ENCODE measurements around the gene AHNAK.

The AHNAK gene

DNA sequence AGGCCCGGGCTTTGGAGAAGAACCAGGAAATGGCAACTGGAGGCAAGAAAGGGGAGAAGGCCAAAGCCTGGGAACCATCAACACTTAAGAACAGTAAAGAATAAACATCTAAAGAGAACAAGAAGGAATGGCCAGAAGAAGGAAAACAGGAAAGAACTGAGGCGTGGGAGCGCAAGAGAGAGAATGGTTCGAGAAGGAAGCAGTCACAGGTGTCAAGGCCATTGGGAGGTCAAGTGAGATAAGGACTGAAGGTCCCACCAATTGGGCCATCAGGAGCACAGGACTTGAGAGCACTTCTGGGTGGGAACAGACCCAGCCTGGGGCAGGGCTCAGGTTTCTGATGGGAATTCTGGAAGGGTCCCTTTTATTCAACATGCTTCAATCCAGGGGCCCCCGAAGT is 128.5 kb downstream of the AHNAK start:
- DNase-seq: no peak

DNA sequence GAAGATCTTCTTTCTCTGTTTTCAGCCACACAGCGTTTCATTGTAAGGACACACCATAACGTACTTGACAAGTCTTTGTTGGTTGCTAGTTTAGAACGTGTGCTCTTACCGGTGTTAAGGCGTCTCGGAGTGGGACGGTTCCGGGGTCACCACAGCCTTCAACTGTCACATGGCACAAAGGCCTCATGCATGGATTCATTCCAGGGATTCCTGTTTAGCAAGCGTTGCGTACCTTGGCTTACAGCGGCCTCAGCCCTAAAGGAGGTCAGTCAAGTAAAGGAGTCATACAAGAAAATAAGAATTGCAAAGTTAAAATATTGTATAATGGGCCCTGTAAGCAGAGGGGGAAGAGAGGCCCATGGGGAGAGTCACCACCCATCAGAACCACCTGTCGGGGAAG is 130.0 kb downstream of the AHNAK start:
- DNase-seq: no peak

DNA sequence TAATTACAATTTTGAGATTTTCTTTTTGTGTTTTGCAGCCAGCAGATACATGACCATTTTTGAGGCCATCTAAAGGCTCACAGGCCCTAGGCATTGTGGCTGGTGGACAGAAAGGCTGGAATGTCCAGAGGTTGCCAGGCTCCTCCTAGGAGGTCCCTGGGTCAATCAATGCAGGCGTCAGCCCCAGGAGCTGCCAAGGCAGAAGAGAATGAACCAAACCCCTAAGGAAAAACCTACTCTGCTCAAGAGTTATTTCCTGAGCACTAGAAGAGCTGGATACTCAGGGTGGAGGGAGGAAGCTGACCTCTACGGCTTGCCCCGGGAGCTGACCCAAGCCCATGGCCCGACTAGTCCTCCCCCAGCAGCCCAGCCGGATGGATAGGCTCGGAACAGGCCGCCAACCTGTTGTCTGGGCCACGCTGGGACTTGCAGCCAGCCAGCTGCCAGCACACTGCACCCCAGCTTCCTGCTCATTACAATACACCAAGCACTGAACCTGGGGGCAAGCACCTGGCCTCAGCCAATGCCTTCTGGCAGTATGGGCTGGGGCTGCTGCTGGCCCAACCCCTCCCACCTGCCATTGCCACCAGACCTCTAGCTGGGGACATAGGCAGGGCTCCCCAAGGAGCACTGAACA is 133.4 kb downstream of the AHNAK start:
- no peak for DNase-seq

DNA sequence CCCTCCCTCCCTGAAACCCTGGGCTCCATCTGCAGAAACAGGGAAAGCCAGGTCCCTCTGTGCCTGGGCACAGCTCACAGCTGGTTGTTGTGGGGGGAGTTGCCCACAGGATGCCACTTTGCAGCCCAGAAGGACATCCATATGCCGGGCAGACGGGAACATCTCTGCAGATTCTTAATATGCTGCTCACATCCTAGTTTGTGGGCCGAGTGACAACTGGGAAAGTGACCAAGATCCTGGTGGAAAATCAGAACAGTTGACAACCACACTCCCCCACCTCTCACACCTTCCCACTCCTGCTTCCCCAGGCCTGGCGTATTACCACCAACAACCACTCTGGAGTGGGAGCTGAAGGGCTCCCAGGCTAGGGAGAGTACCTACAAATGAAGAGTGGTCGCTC is 135.1 kb downstream of the AHNAK start:
- DNase-seq: peak in 6 of 51 donors; percentile 9 to 42 (median 22)

DNA sequence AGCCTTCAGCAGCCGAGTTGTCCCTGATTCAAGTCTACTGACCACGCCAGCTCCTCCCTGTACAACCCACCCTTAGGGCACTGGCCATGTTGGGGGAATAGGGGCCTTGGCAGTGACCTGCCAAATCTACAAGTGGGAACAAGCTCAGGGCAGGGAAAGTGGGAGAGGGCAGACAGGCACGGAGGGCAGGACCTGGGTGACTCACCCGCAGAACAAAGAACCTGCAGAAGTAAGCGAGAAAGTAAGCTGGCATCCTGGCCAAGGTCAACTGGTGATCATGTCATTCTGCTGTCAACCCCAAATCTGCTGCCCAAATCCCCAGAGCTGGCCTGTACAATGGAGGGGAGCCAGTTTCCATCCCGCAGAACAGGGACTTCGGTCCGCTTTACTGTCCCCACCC is 135.6 kb downstream of the AHNAK start:
- DNase-seq: no peak

DNA sequence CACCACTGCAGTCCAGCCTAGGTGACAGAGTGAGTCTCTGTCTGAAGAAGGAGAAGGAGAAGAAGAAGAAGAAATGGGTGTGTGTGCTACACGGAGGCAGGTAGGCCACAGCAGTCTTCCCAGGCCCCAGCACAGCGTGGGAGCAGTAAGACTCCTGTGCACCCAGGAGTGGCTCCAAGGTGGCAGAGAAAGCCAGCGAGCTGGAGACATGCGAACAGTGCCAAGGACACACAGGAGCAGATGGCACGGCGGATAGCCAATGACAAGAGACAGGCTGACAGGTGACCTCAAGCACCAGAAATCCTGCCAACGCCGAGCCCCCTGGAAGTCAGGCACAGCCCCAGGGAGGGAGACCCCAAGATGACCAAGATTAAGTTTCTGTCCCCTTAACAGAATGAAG is 136.8 kb downstream of the AHNAK start:
- DNase-seq: no peak

DNA sequence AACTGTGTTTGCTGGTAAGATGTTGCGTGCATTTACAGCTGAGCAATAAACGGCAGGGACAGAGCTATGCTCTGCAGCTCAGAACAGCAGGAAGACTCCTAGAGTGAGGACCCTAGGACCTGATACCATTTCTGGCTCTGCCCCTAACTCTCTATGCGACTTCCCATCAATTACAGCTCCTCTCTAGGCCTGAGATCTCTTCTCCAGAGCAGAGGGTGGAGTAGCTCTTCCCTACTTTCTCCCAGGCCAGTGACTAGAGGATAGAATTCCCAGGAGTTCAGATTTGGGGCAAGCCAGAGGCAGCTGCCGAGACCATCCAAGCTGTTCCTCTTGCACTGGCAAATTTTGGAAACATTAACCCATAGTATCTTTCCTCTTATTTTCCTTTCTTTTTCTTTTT is 140.6 kb downstream of the AHNAK start:
- no peak for DNase-seq

DNA sequence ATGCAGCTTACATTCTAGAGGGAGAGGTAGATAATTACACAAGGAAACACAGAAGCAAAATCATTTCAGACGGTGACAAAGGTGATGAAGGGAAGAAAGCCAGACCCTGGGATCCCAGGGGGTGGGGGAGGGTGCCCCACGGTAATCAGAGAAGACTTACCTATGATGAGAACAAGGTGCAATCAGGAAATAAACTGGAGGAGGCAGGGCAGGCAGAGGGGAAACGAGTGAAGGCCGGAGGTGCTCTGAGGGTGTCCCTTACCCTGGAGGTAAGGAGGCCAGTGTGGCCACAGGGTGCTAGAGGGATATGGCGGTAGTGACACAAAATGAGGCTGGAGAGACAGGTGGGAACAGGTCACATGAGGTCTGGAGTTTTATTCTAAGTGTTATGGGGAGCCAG is 141.7 kb downstream of the AHNAK start:
- no peak for DNase-seq

DNA sequence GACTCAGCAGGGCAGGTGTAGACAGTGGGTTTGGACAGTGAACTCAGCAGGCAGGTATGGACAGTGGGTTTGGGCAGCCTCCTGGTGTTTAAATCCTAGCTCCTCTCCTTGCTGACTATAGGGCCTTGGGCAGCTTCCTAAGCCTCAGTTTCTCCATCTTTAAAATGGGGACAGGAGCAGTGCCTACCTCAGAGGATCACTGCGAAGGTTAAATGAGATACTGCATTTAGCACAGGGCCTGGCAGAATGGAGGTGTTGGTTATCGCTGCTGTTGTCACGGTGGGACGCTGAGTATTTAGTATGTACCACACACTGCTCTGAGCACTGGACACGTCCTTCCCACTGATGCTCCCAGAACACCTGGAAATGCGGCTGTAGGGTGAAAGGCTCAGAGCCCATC is 142.2 kb downstream of the AHNAK start:
- DNase-seq: no peak

DNA sequence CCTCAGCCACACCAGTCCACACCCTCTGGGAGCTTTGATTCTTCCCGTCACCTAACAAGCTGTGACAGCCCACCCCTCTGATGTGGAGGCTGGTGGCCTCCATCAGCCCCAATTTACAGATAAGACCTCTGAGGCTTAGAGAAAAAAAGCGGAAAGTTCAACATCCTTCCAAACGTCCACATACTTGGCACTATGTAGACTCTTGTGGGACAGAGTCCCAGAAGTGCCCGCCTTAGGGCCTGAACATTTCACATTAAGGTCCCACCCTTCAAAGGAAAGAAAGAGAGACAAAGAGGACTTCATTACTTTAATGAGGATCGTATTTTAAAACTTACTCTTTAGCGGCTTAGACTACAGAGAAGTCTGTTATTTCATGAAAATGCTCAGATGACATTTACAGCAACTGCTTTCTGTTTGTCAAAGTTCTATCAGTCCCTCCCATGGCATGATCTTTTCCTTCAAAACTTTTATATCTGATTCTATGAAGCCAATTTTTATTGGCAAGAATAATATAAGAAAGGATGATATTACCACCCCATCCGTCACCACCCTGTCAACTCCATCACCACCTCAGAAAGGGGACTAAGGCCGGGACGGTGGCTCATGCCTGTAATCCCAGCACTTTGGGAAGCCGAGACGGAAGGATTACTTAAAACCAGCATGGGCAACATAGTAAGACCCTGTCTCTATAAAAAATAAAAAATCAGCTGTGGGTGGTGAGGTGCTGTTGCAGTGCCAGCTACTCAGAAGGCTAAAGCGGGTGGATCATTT is 143.5 kb downstream of the AHNAK start:
- no peak for DNase-seq

DNA sequence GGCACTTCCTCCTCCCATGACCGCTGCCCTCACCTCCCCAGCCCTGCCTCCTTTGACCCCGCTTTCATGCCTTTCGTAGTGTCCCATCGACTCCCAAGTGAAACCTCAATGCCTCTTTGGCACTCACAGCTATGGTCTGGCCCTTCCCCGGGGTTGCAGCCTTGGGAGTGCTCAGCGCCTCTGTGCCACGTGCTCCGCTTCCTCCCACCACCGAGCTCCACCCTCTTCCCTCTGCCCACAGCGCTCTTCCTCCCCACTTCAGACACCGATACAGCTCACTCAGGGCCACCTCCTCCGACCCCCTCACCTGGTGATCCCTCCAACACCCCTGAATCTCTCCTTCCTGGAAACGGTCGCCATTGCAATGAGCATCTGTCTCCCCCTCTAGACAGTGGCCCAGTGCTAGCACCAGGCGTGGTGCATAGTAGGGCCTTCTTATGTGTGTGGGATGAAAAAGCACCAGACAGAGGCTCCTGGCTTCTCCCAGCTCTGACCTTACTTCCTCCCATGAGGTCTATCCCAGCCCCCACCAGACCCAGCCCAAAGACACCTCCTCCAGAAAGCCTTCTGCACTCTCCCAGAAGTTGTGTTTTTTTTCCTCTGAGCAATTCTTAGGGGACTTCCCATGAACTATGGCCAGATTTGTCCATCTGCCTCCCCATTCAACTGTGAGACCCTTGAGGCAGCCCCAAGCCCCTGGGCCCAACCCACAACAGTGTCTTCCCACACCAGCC is 144.2 kb downstream of the AHNAK start:
- peak in 5 of 51 donors; percentile 11 to 32 (median 27) for DNase-seq

DNA sequence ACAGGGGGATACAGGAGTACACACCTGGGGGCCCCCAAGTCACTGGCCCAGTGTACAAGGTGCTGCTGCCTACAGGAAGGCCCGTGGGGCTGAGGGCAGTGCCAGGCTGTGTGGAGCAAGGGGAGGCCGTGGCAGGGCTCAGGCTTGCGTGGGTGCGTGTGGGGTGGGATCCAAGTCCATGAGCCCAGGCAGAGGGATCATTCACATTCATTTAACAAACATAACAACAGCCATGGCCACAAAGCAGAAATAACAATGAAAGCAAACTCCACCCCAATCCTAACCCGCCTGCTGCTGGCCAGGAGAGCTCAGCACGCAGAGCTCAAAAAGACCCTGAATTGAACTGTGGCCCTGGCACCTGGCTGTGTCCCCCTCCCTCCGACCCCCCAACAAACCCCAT is 144.8 kb downstream of the AHNAK start:
- no peak for DNase-seq

DNA sequence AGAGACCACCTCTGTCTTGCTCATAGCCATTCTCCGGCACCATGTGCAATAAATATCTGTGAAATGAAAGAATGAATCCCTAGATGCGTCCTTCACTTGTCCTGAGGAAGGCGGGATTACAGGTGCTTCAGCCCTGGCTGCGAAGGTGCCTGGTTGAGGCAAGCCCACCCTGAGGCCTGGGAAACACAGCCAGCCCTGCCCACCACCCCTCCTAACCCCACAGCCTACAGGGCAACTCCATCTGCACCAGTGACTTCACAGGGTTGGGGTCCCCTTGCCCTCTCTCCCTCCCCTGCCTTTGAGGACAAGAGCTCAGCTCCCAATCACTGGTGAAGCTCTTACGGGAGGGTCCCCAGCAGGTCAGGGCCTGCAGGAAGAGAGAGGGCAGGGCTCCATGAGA is 145.2 kb downstream of the AHNAK start:
- DNase-seq: no peak

DNA sequence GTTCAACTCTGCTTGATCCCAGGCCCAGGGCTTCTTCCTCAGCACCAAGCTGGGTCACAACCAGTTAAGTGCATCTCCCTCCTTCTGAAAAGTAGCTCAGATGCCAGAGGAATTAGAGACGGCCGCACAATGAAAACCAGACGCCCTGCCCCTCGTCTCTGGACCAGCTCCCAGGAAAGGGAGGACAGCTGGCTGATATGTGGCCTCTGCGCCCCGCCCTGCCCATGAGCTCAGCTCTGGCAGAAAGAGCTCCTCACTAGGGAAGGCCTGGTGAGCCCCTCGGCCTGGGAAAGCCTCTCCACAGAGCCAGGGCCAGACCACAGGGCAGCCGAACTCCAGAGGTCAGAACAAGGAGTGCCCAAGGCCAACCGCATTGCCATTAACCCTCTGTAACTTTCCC is 145.8 kb downstream of the AHNAK start:
- DNase-seq: peak in 37 of 51 donors; percentile 14 to 82 (median 54)

DNA sequence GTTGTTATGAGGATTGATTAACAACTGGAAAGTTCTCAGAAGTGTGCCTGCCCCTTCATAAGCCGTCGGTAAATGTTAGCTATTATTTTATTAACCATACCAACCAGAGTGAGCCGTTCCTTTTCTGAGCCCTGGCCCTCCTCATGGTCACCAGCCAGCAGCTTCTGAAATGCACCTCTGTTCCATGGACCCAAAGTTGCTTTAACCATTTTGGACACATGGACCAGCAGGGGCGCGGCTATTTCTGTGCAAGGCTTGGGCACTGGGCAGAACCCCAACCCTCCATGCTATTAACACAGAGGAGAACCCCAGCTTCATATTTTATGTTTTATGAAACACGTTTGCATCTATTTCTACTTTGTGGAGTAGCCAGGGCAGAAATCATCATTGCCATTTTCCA is 146.3 kb downstream of the AHNAK start:
- no peak for DNase-seq

DNA sequence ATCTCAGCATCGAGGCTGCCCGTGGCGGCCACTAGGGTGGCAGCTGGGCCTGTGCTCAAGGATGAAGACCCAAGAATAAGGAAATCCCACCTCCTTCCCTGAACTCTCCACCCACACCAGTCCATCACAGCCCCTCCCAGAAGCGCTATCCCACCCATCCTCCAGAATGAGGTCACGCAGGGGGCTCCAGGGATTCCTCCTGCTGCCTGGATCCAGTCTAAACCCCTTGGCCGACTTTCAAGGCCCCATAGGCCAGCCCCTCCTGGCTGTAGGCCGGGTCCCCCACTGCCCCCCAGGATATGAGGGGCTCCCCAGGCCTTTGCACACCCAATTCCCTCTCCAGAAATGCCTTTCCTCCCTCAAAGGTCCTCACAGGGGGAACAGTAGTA is 146.7 kb downstream of the AHNAK start:
- DNase-seq: no peak

DNA sequence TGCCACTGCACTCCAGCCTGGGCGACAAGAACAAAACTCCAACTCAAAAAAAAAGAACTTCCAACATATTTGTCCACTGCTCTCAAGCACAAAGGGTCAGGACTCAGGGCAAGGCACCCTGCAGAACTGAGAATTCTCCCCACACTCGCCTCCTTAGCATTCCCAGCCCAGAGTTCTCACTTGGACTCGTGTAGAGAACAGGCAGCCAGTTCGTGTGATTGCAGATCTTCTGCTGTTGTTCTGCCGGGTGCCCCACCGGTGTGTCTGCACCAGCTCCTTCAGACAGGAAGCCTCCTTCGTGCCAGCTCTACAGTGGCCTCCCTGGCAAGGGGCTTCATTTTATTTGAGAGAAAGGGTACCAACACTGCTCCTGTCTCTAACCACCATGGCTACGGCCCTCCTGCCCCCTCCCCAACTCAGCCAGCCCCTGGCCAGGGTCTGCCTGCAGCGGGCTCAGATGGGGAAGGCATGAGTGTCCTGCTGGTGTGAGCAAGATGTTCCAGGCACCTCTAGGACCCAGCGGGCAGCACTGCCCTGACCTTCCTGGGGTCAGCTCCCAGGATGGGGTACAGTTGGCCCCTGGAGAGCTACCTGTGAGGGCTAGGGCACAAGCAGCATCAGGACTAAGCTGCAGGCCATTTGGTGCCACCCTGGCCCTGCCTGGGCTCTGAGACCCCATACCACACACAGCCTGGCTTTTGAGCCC is 147.3 kb downstream of the AHNAK start:
- peak in 2 of 51 donors; percentile 14 to 18 for DNase-seq

DNA sequence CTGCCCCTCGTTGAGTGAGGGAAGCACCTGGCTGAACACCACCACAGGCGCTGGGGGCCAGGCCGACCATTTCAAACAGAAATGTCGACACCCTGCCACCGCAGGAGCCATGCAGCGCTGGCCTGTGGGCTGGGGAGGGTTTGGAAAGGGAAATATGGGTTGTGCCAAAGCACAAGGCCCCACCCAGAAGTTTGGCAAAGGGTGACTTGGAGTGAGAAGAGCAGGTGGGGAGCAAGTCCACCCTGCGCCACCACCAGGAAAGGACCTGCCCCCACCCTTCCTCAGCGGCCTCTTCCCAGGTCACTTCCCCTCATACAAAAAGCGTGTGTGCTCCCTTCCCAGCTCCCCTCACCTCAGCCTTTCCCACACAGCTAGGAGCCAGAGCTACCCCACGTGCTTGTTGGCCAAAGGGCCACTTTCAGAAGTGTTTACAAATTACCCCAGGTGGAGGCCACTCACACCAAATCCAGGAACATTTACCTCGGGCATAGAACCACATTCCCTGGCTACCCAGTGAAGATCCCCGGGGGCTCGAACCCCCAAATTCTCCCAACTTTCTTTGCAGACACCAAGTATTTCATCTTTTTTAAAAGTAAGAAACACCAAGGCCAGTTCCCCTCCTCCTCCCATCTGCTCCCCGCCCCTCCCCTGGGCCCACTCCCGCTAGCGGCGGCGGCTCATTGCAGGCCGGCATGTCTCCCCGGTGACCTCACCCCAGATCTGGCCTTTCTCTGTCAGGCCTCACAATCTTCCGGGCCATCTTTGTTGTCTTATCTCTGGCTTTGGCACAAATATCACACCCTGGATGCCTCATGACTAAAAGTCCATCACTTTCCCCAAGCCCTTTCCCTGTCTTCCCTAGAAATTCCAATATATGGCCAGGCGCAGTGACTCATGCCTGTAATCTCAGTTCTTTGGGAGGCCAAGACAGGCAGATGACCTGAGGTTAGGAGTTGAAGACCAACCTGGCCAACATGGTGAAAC is 148.3 kb downstream of the AHNAK start:
- DNase-seq: no peak

DNA sequence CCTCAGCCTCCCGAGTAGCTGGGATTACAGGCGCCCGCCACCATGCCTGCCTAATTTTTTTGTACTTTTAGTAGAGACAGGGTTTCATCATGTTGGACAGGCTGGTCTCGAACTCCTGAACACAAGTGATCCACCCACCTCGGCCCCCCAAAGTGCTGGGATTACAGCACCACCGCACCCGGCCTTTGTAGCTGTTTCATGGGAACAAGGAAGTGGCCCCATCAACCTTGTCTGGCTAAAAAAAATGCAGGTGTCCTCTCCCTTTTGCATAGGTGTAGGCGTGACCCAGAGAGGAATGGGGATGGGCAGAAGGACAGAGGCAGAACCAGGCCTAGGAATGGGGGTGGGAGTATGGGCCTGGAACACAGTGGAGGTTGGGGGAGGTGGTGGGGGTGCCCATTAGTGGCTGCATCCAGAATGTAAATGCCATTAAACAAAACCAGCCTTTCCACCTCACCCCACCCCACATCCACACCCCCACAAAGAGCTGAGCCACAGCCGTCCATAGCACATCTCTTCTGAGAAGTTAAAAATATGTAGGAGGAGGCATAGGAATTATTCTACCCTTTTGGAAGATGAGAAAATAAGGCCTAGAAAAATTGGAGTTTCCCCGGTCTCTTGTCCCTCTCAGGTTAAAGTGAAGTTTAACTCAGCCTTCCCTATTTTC is 150.6 kb downstream of the AHNAK start:
- DNase-seq: no peak

Measured in hypothalamus (tissue), 51 donors.